ENCODE results near the gene FMN1.

GRCh38 chr15:32716915-32717425, 477.5 kb downstream of the FMN1 start:
- no peak for TF ChIP-seq CTCF (conservative IDR thresholded peaks at IDR 0.05; ENCODE audit: low read depth, low read length)
- TF ChIP-seq EZH2 (IDR thresholded peaks at IDR 0.05; ENCODE audit: borderline replicate concordance, low read depth, low read length, poor library complexity, severe bottlenecking) = peak; percentile 85

Measured in A673 (cell line).